Neutrophil (primary cell): ENCODE data around the gene ST8SIA4.
A peak's percentile ranks its signal among the peaks of the same experiment; 100 is the strongest.

Source experiments
- H3K27ac ChIP-seq: fragments of 200-600 bp; sonication (generic); 2 replicates; pipeline ENCODE4 v1.5.1; 2016; ENCODE audit warnings: mild to moderate bottlenecking, moderate library complexity
- H3K27me3 ChIP-seq: fragments of 200-600 bp; sonication (generic); 2 replicates; pipeline ENCODE4 v1.6.0; 2016; ENCODE audit warnings: mild to moderate bottlenecking
- H3K36me3 ChIP-seq: fragments of 200-600 bp; sonication (generic); 2 replicates; pipeline ENCODE4 v1.5.1; 2017
- H3K4me1 ChIP-seq, 2 experiments: fragments of 200-600 bp in 1 of 2; sonication (generic) in 1 of 2; 1 replicate in 1 of 2; 2 replicates in 1 of 2; pipeline versions ENCODE4 v1.5.1 to v1.6.1; 2013 to 2016; ENCODE audit warnings: low read depth in 1 of 2, low read length in 1 of 2, mild to moderate bottlenecking in 1 of 2, moderate library complexity in 1 of 2; ENCODE audit not compliant: control insufficient read depth in 1 of 2, insufficient read depth in 1 of 2
- H3K4me3 ChIP-seq, 2 experiments: fragments of 200-600 bp in 1 of 2; sonication (generic) in 1 of 2; 1 replicate in 1 of 2; 2 replicates in 1 of 2; pipeline ENCODE4 v1.5.1; 2013 to 2016; ENCODE audit warnings: low read depth in 1 of 2, low read length in 1 of 2, mild to moderate bottlenecking in 1 of 2, moderate library complexity in 1 of 2
- H3K9me3 ChIP-seq: fragments of 200-600 bp; sonication (generic); 2 replicates; pipeline ENCODE4 v1.5.1; 2016
- CTCF ChIP-seq: fragments of 200-600 bp; sonication (generic); IDR thresholded peaks from 2 replicates; pipeline ENCODE4 v1.5.1; 2016; ENCODE audit warnings: antibody characterized with exemption

ST8SIA4 gene

GRCh38 chr5:100855937-100856430 is 47.1 kb downstream of the ST8SIA4 start:
- H3K9me3 ChIP-seq, result no peaks in the 10 kb centered on the region
- H3K4me1 ChIP-seq, result peaks cover 3 to 12% of the 10 kb centered on the region in 2 experiments
- peak overlapping the region; percentile 7 for H3K27ac ChIP-seq
- peaks cover 31% of the 10 kb centered on the region for H3K36me3 ChIP-seq
- TF ChIP-seq CTCF, result no peak
- H3K4me3 ChIP-seq, result no peak overlapping the region
- H3K27me3 ChIP-seq, result no peaks in the 10 kb centered on the region

GRCh38 chr5:100855295-100855694 is 47.8 kb downstream of the ST8SIA4 start:
- H3K27ac ChIP-seq, result peak overlapping the region; percentile 41
- H3K27me3 ChIP-seq, result no peaks in the 10 kb centered on the region
- TF ChIP-seq CTCF, result no peak
- no peaks in the 10 kb centered on the region for H3K9me3 ChIP-seq
- peaks cover 3 to 12% of the 10 kb centered on the region in 2 experiments for H3K4me1 ChIP-seq
- no peak overlapping the region for H3K4me3 ChIP-seq
- H3K36me3 ChIP-seq, result peaks cover 31% of the 10 kb centered on the region

GRCh38 chr5:100854591-100854990 is 48.5 kb downstream of the ST8SIA4 start:
- H3K9me3 ChIP-seq, result no peaks in the 10 kb centered on the region
- H3K4me3 ChIP-seq, result no peak overlapping the region
- H3K36me3 ChIP-seq, result peaks cover 31% of the 10 kb centered on the region
- no peak for TF ChIP-seq CTCF
- H3K27ac ChIP-seq, result peak overlapping the region; percentile 41
- H3K27me3 ChIP-seq, result no peaks in the 10 kb centered on the region
- H3K4me1 ChIP-seq, result peaks cover 3 to 12% of the 10 kb centered on the region in 2 experiments

DNA sequence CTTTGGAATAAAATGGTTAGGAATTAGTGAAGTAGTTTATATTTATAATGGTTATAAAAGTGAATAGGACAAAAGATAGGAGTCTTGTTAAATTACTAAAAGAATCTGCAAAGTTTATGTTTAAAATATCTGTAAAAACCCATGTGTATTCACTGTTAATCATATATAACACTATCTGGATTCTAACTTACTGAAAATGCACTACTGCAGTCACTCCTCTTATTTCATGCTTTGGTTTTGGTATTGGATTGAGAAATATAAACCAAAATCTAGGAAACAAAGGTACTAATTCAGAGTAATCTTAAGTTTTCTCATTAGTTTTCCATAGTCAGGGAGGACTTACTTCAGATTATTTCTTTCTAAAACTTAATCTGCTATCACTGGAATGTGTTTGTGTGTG is 49.5 kb downstream of the ST8SIA4 start:
- Histone ChIP-seq H3K36me3 (peaks cover 31% of the 10 kb centered on the region), H3K27ac (peak overlapping the region; percentile 65), H3K27me3 (no peaks in the 10 kb centered on the region), H3K9me3 (no peaks in the 10 kb centered on the region), H3K4me1 (peaks cover 3 to 12% of the 10 kb centered on the region in 2 experiments), H3K4me3 (no peak overlapping the region)
- TF ChIP-seq CTCF, result no peak

GRCh38 chr5:100852988-100853449 is 50.1 kb downstream of the ST8SIA4 start:
- Histone ChIP-seq H3K9me3 (no peaks in the 10 kb centered on the region), H3K4me3 (no peak overlapping the region), H3K4me1 (peaks cover 3 to 12% of the 10 kb centered on the region in 2 experiments), H3K36me3 (peaks cover 37% of the 10 kb centered on the region), H3K27ac (peak overlapping the region; percentile 65), H3K27me3 (no peaks in the 10 kb centered on the region)
- TF ChIP-seq CTCF, result no peak
